ENCODE results near the gene DSE. TPM values are rescaled to one million over a fixed set of nuclear protein-coding genes. Genes with fewer than 3 reads are reported as not detected.

Gene DSE
- total RNA-seq, 1 experiment from 2014 or later, result 86.5 TPM

DNA sequence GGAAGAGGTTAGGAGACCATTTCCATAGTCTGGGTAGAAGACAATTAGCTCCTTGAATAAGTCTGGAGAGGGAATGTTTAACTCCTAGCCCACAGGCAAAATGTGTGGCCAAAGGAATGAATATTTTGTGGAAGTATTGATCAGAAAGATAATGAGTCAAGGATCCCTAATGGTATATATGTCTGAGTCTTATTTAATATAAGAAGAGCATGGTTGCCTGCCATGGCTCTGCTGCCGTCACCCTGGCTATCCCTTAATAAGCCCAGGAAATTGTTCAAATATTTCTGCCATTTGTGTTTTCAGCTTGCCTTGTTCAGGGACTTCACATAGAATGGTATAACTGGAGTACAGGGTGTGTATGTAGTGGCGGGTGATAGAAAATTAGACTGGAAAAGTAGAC lies 72.4 kb downstream of the DSE start:
- H3K27ac Mint-ChIP-seq (ENCODE audit: low read depth, unreplicated experiment), result no peak overlapping the region
- BruUV-seq (replicated peaks), result no TSS peak
- H3K9me3 Mint-ChIP-seq (ENCODE audit: unreplicated experiment), result no peaks in the 10 kb centered on the region
- H3K36me3 Mint-ChIP-seq (ENCODE audit: insufficient read depth, unreplicated experiment), result peaks cover 22% of the 10 kb centered on the region
- peaks cover 16% of the 10 kb centered on the region for H3K4me1 Mint-ChIP-seq (ENCODE audit: insufficient read depth, unreplicated experiment)
- no peak overlapping the region for H3K4me3 Mint-ChIP-seq (ENCODE audit: unreplicated experiment)
- no peak for TF ChIP-seq CTCF (IDR thresholded peaks at IDR 0.05; ENCODE audit: unreplicated experiment)
- DNase-seq (ENCODE audit: unreplicated experiment), result no peak
- CTCF ChIA-PET, result interaction anchor here (0.6 to 1.9 kb wide), 9 partner anchors 9 to 156 kb away, joined by 3 to 6 read pairs (median 3); partner anchors contain the start of gene CALHM5
- no peaks in the 10 kb centered on the region for H3K27me3 Mint-ChIP-seq (ENCODE audit: insufficient read depth, unreplicated experiment)
- POLR2A ChIA-PET, result interaction anchor here (0.9 to 1.6 kb wide), 4 partner anchors 11 to 72 kb away, joined by 3 to 5 read pairs (median 3); partner anchors contain the start of gene DSE
- intact Hi-C loops (cut with micrococcal nuclease), result loop anchor here (5.0 kb wide), 1 partner anchor 156 kb away; no protein-coding TSS in a partner anchor

DNA sequence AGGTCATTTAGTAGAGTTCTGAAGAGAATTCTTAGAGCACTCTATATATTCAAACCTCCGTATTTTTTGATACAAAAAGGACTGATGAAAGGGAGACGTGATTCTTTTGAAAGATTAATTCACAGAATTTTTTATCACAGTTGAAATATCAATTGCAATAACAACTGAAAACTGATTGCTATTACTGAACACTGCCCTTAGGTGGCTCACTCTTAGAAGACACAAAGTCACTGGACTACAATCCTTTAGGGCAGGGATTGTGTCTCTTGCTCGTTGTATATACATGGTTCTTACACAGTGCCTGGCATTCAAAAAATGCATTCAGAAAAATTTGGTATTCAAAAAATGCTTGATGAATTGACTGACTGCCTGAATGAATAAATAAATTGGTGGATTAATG lies 73.3 kb downstream of the DSE start:
- no peaks in the 10 kb centered on the region for H3K9me3 Mint-ChIP-seq (ENCODE audit: unreplicated experiment)
- peaks cover 24% of the 10 kb centered on the region for H3K4me1 Mint-ChIP-seq (ENCODE audit: insufficient read depth, unreplicated experiment)
- H3K4me3 Mint-ChIP-seq (ENCODE audit: unreplicated experiment), result no peak overlapping the region
- ChIA-PET POLR2A (interaction anchor here (0.7 to 2.6 kb wide), 4 partner anchors 8 to 164 kb away, joined by 3 to 18 read pairs (median 4); partner anchors contain the start of genes DSE and TSPYL1), CTCF (interaction anchor here (0.7 to 2.9 kb wide), 14 partner anchors 10 to 156 kb away, joined by 3 to 22 read pairs (median 5); partner anchors contain the start of gene CALHM5)
- intact Hi-C loops (cut with micrococcal nuclease), result loop anchor here (5.0 kb wide), 1 partner anchor 157 kb away; no protein-coding TSS in a partner anchor
- TF ChIP-seq CTCF (IDR thresholded peaks at IDR 0.05; ENCODE audit: unreplicated experiment), result peak; percentile 54
- H3K36me3 Mint-ChIP-seq (ENCODE audit: insufficient read depth, unreplicated experiment), result peaks cover 22% of the 10 kb centered on the region
- peak overlapping the region; percentile 37 for H3K27ac Mint-ChIP-seq (ENCODE audit: low read depth, unreplicated experiment)
- DNase-seq (ENCODE audit: unreplicated experiment), result peak; percentile 53
- no TSS peak for BruUV-seq (replicated peaks)
- no peaks in the 10 kb centered on the region for H3K27me3 Mint-ChIP-seq (ENCODE audit: insufficient read depth, unreplicated experiment)

DNA sequence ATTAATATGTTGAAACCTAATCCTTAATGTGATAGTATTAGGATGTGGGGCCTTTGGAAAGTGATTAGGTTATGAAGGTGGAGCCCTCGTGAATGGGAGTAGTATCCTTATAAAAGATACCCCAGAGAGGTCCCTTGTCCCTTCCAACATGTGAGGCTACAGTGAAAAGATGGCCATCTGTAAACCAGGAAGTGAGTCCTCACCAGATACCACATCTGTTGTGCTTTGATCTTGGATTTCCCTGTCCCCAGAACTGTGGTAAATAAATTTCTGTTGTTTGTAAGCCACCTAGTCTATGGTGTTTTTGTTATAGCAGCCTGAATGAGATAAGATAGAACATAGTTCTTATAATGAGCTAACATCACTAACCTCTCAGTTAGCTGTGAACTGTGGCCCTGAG lies 73.8 kb downstream of the DSE start:
- TF ChIP-seq CTCF (IDR thresholded peaks at IDR 0.05; ENCODE audit: unreplicated experiment), result no peak
- H3K9me3 Mint-ChIP-seq (ENCODE audit: unreplicated experiment), result no peaks in the 10 kb centered on the region
- H3K4me1 Mint-ChIP-seq (ENCODE audit: insufficient read depth, unreplicated experiment), result peaks cover 29% of the 10 kb centered on the region
- intact Hi-C loops (cut with micrococcal nuclease), result loop anchor here (5.0 kb wide), 1 partner anchor 157 kb away; no protein-coding TSS in a partner anchor
- POLR2A ChIA-PET, result interaction anchor here (0.7 to 2.9 kb wide), 4 partner anchors 9 to 165 kb away, joined by 3 to 18 read pairs (median 8); partner anchors contain the start of gene TSPYL1
- CTCF ChIA-PET, result interaction anchor here (0.5 to 2.9 kb wide), 24 partner anchors 10 to 411 kb away, joined by 3 to 22 read pairs (median 4); partner anchors contain the start of gene CALHM5
- BruUV-seq (replicated peaks), result no TSS peak
- DNase-seq (ENCODE audit: unreplicated experiment), result no peak
- peak overlapping the region; percentile 37 for H3K27ac Mint-ChIP-seq (ENCODE audit: low read depth, unreplicated experiment)
- no peaks in the 10 kb centered on the region for H3K27me3 Mint-ChIP-seq (ENCODE audit: insufficient read depth, unreplicated experiment)
- H3K36me3 Mint-ChIP-seq (ENCODE audit: insufficient read depth, unreplicated experiment), result peaks cover 22% of the 10 kb centered on the region
- no peak overlapping the region for H3K4me3 Mint-ChIP-seq (ENCODE audit: unreplicated experiment)

DNA sequence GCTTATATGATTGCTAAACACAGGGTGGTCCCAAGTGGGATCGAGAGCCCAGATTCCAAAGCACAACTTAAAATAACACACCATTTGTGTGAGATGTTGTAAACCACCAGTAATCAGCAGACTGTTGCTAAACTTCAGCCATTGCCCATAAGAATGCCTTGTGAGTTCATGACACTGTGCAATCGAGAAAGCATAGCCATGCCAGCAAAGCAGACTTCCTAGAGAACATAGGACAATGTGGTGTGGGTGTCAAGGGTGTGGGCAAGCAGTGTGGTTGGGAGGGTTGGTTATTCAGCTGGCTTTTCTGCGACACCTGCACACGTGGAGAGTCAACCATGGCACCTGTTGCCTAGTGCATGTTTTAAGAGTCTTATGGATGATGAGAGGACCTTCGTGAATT lies 74.4 kb downstream of the DSE start:
- no peak overlapping the region for H3K27ac Mint-ChIP-seq (ENCODE audit: low read depth, unreplicated experiment)
- no peak for DNase-seq (ENCODE audit: unreplicated experiment)
- BruUV-seq (replicated peaks), result no TSS peak
- peaks cover 34% of the 10 kb centered on the region for H3K4me1 Mint-ChIP-seq (ENCODE audit: insufficient read depth, unreplicated experiment)
- H3K36me3 Mint-ChIP-seq (ENCODE audit: insufficient read depth, unreplicated experiment), result peaks cover 21% of the 10 kb centered on the region
- H3K4me3 Mint-ChIP-seq (ENCODE audit: unreplicated experiment), result no peak overlapping the region
- TF ChIP-seq CTCF (IDR thresholded peaks at IDR 0.05; ENCODE audit: unreplicated experiment), result no peak
- no peaks in the 10 kb centered on the region for H3K27me3 Mint-ChIP-seq (ENCODE audit: insufficient read depth, unreplicated experiment)
- H3K9me3 Mint-ChIP-seq (ENCODE audit: unreplicated experiment), result no peaks in the 10 kb centered on the region
- POLR2A ChIA-PET, result interaction anchor here (1.9 to 2.9 kb wide), 3 partner anchors 9 to 165 kb away, joined by 6 to 18 read pairs (median 10); partner anchors contain the start of gene TSPYL1
- intact Hi-C loops (cut with micrococcal nuclease), result loop anchor here (5.0 kb wide), 1 partner anchor 73 kb away; the partner anchor contains the start of gene DSE
- CTCF ChIA-PET, result interaction anchor here (0.5 to 2.9 kb wide), 20 partner anchors 9 to 411 kb away, joined by 3 to 22 read pairs (median 5); partner anchors contain the start of gene CALHM5

Data from MCF 10A (cell line).